Sigmoid colon (tissue), 3 donors: ENCODE measurements around the gene ADAMTS12.

Experiments used
- POLR2A ChIP-seq, 2 donors: fragments of 450-650 bp; IDR thresholded peaks; one replicate each; pipeline ENCODE4 v1.6.1; 2016; ENCODE audit warnings: antibody characterized with exemption in 2 of 2, mild to moderate bottlenecking in 2 of 2, moderate library complexity in 2 of 2
- TF ChIP-seq, protein P1 (sequence below), 4 experiments: fragments of 450-650 bp in 3 of 4; fragments of 200-600 bp in 1 of 4; IDR thresholded peaks; one replicate each; pipeline ENCODE4 v1.5.1; 2016 to 2019; ENCODE audit warnings: antibody characterized with exemption in 4 of 4, mild to moderate bottlenecking in 3 of 4, moderate library complexity in 2 of 4

DNA sequence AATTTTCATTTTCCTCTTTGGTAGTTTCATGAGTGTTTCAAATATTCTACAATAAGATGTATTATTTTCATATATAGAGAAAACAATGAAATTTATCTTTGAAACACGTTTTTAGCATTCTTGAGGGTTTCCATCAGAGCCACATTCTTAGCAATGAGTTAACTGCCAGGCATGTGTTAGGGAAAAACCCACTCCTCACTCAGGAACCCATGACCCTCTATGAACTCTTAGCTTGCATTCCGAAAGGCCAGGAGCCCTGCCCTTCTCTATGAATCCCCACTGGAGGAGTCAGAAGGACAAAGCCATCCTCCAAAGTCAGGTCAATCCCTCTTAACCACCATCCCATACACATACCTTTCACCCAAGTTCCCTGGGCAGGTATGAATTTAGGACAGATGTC is 57.5 kb downstream of the ADAMTS12 start:
- TF ChIP-seq, protein P1, sequence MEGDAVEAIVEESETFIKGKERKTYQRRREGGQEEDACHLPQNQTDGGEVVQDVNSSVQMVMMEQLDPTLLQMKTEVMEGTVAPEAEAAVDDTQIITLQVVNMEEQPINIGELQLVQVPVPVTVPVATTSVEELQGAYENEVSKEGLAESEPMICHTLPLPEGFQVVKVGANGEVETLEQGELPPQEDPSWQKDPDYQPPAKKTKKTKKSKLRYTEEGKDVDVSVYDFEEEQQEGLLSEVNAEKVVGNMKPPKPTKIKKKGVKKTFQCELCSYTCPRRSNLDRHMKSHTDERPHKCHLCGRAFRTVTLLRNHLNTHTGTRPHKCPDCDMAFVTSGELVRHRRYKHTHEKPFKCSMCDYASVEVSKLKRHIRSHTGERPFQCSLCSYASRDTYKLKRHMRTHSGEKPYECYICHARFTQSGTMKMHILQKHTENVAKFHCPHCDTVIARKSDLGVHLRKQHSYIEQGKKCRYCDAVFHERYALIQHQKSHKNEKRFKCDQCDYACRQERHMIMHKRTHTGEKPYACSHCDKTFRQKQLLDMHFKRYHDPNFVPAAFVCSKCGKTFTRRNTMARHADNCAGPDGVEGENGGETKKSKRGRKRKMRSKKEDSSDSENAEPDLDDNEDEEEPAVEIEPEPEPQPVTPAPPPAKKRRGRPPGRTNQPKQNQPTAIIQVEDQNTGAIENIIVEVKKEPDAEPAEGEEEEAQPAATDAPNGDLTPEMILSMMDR (IDR thresholded peaks at IDR 0.05), result no peak
- no peak for TF ChIP-seq POLR2A (IDR thresholded peaks at IDR 0.05)
